Liver (tissue), 3 donors: ENCODE measurements around the gene ENAM.

ENCODE experiments used
- ATF3 ChIP-seq: IDR thresholded peaks from 2 replicates; pipeline ENCODE4 v1.6.1; 2016; ENCODE audit warnings: antibody characterized with exemption
- NR2F2 ChIP-seq: IDR thresholded peaks from 2 replicates; pipeline ENCODE4 v1.6.1; 2016; ENCODE audit warnings: antibody characterized with exemption
- RAD21 ChIP-seq, 2 donors: IDR thresholded peaks; 2 replicates each; pipeline ENCODE4 v1.6.1; 2016; ENCODE audit warnings: antibody characterized with exemption in 2 of 2, mild to moderate bottlenecking in 2 of 2
- RXRA ChIP-seq, 2 donors: IDR thresholded peaks; 2 replicates each; pipeline ENCODE4 v1.6.1; 2017 to 2018; ENCODE audit warnings: antibody characterized with exemption in 2 of 2, mild to moderate bottlenecking in 1 of 2
- SP1 ChIP-seq: IDR thresholded peaks from 2 replicates; pipeline ENCODE4 v1.6.1; 2018; ENCODE audit warnings: antibody characterized with exemption, mild to moderate bottlenecking
- YY1 ChIP-seq: IDR thresholded peaks from 2 replicates; pipeline ENCODE4 v1.6.1; 2016; ENCODE audit warnings: antibody characterized with exemption, mild to moderate bottlenecking
- ZBTB33 ChIP-seq: IDR thresholded peaks from 2 replicates; pipeline ENCODE4 v1.6.1; 2016; ENCODE audit warnings: antibody characterized with exemption
- TF ChIP-seq, protein P1 (sequence below): fragments of 150-350 bp; IDR thresholded peaks from 2 replicates; pipeline ENCODE4 v1.5.1; 2017; ENCODE audit warnings: improper control_type of control experiment, low read depth, low read length; ENCODE audit not compliant: missing input control
- donor health status: healthy.
- donor health status: healthy.

- TF ChIP-seq RXRA (IDR thresholded peaks at IDR 0.05) (no peak), YY1 (no peak), NR2F2 (no peak), RAD21 (IDR thresholded peaks at IDR 0.05) (no peak), ZBTB33 (no peak), ATF3 (no peak), SP1 (no peak)
- TF ChIP-seq, protein P1, sequence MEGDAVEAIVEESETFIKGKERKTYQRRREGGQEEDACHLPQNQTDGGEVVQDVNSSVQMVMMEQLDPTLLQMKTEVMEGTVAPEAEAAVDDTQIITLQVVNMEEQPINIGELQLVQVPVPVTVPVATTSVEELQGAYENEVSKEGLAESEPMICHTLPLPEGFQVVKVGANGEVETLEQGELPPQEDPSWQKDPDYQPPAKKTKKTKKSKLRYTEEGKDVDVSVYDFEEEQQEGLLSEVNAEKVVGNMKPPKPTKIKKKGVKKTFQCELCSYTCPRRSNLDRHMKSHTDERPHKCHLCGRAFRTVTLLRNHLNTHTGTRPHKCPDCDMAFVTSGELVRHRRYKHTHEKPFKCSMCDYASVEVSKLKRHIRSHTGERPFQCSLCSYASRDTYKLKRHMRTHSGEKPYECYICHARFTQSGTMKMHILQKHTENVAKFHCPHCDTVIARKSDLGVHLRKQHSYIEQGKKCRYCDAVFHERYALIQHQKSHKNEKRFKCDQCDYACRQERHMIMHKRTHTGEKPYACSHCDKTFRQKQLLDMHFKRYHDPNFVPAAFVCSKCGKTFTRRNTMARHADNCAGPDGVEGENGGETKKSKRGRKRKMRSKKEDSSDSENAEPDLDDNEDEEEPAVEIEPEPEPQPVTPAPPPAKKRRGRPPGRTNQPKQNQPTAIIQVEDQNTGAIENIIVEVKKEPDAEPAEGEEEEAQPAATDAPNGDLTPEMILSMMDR, result no peak
Measured at GRCh38 chr4:70607334-70607853, 21.1 kb upstream of the ENAM start.
